Psoas muscle (tissue), 8 donors: ENCODE results near the gene SCUBE3. TPM values are rescaled to one million over a fixed set of nuclear protein-coding genes. Genes with fewer than 3 reads are reported as not detected.

Source experiments
- ATAC-seq, 4 donors: fragments of 200-7000 bp; cut with Tn5 transposase; one replicate each; pipeline ENCODE4 v1.9.1; 2020; ENCODE audit warnings: moderate library complexity in 3 of 4, mild to moderate bottlenecking in 2 of 4
- DNase-seq, 2 donors: peaks; one replicate each; pipeline ENCODE4 v3.0.0-alpha.2; 2020
- H3K27ac ChIP-seq: fragments of 200-600 bp; one replicate; pipeline ENCODE4 v1.8.0; 2022
- H3K27me3 ChIP-seq, 3 donors: fragments of 200-600 bp in 1 of 3; one replicate each; pipeline versions ENCODE4 v1.6.1 to v1.8.0; 2013 to 2022; ENCODE audit warnings: low read length in 2 of 3, mild to moderate bottlenecking in 2 of 3, moderate library complexity in 1 of 3; ENCODE audit not compliant: insufficient read depth in 3 of 3
- H3K36me3 ChIP-seq, 2 donors: fragments of 200-600 bp in 1 of 2; one replicate each; pipeline versions ENCODE4 v1.6.1 to v1.8.0; 2013 to 2022; ENCODE audit warnings: low read depth in 1 of 2, mild to moderate bottlenecking in 1 of 2, moderate library complexity in 1 of 2; ENCODE audit not compliant: insufficient read depth in 1 of 2
- H3K4me1 ChIP-seq: fragments of 200-600 bp; one replicate; pipeline ENCODE4 v1.8.0; 2022
- H3K4me3 ChIP-seq: fragments of 200-600 bp; one replicate; pipeline ENCODE4 v1.8.0; 2022; ENCODE audit warnings: mild to moderate bottlenecking
- H3K9me3 ChIP-seq: fragments of 200-600 bp; one replicate; pipeline ENCODE4 v1.8.0; 2022
- CTCF ChIP-seq: fragments of 200-600 bp; IDR thresholded peaks from one replicate; pipeline ENCODE4 v1.8.0; 2022; ENCODE audit warnings: antibody characterized with exemption
- WGBS, 3 donors: extraction: QIAGEN DNeasy Blood & Tissue Kit; methylation state at CpG; one replicate each; pipeline versions ENCODE4 v1.1.6 to v1.1.7; 2013; 5-methylcytosine and 5-hydroxymethylcytosine counted together
- intact Hi-C, 2 donors: fragments of 100-400 bp; cut with DNase I; formaldehyde crosslinking; loops; one replicate each; pipeline versions ENCODE4 v1.11.0 to v1.14.2; 2022
- polyA plus RNA-seq, 3 donors: library from polyadenylated mRNA; stranded (reverse); fragments of 200-250 nt; gene quantifications; one replicate each; pipeline ENCODE4 v1.2.3, GENCODE V29; 2013
- total RNA-seq, 4 donors: library from RNA; stranded (reverse); fragmentation: NEBNext Ultra II Directional in 2 of 4; extraction: Animal tissue kit (Norgen Biotek cat#: 25700) in 2 of 4; gene quantifications; one replicate each; pipeline versions ENCODE4 v1.2.1 to v1.2.4, GENCODE V29; 2021 to 2023
- donor health status: healthy with polysubstance abuse.
- donor health status: DM: no; HTN: no; CAD: no; lungs with moderate emphysema.
- donor health status: Bipolar disorder and iron deficiency.
- donor health status: healthy.
- donor health status: DM: yes; HTN: yes; CAD: no.
- donor health status: DM: no; HTN: no; CAD: no.
- donor health status: DM: no; HTN: no; CAD: no.
- donor health status: DM: yes; HTN: yes; CAD: no.

Gene SCUBE3
- total and polyA plus RNA-seq, 7 donors: 0.01 to 0.21 (median 0.04) TPM; not detected in 2

GRCh38 chr6:35243386-35243958 is 29.7 kb downstream of the SCUBE3 start:
- 83 to 88% (median 84%) methylated on average over 16 to 17 of the region's 17 CpGs for WGBS, 3 donors
- no peak overlapping the region for H3K27ac ChIP-seq
- intact Hi-C loops: loop anchor here in 1 of 2 donors (5.0 kb wide), 2 partner anchors 96 to 261 kb away; no protein-coding TSS in a partner anchor

GRCh38 chr6:35244551-35244950 is 30.8 kb downstream of the SCUBE3 start:
- no peak for DNase-seq
- ATAC-seq: no peak
- no peaks in the 10 kb centered on the region for H3K9me3 ChIP-seq
- 95 to 97% (median 97%) methylated on average over 7 of the region's 7 CpGs for WGBS, 3 donors
- H3K27ac ChIP-seq: no peak overlapping the region
- peaks cover 15% of the 10 kb centered on the region for H3K4me1 ChIP-seq
- TF ChIP-seq CTCF: no peak
- H3K36me3 ChIP-seq: peaks cover 0 to 8% of the 10 kb centered on the region in 2 donors
- no peak overlapping the region for H3K4me3 ChIP-seq
- no peaks in the 10 kb centered on the region for H3K27me3 ChIP-seq
- intact Hi-C loops: loop anchor here in 1 of 2 donors (5.0 kb wide), 2 partner anchors 97 to 262 kb away; no protein-coding TSS in a partner anchor

More at GRCh38 chr6:35243386-35243958, 29.7 kb downstream of the SCUBE3 start:
- DNase-seq (no peak), ATAC-seq (peak in 1 of 4 donors; percentile 18)
- no peaks in the 10 kb centered on the region for H3K27me3 ChIP-seq
- peaks cover 0 to 8% of the 10 kb centered on the region in 2 donors for H3K36me3 ChIP-seq
- no peak for TF ChIP-seq CTCF
- H3K4me3 ChIP-seq: no peak overlapping the region
- H3K4me1 ChIP-seq: peaks cover 4% of the 10 kb centered on the region
- H3K9me3 ChIP-seq: no peaks in the 10 kb centered on the region

- intact Hi-C loops: no loop called here
- peaks cover 19% of the 10 kb centered on the region for H3K4me1 ChIP-seq
- 85 to 93% (median 89%) methylated on average over 2 of the region's 2 CpGs for WGBS, 3 donors
These were observed 34.0 kb downstream of the SCUBE3 start for GRCh38 chr6:35247642-35248231.

DNA sequence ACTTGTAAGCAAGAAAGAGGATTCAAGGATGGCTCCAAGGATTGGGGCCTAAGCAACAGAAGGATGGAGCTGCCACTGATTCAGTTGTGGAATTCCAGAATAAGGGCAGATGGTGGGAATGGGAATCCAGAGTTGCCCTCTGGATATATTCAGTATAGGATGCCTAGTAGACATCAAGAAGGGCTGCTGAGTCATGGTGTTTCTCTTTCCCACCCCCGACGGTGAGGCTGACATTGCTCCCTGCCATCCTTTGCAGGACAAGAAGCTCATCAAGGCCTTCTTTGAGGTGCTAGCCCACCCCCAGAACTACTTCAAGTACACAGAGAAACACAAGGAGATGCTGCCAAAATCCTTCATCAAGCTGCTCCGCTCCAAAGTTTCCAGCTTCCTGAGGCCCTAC is 34.5 kb downstream of the SCUBE3 start:
- Histone ChIP-seq H3K4me1 (peaks cover 19% of the 10 kb centered on the region), H3K27ac (no peak overlapping the region), H3K9me3 (no peaks in the 10 kb centered on the region), H3K4me3 (no peak overlapping the region), H3K36me3 (peaks cover 0 to 8% of the 10 kb centered on the region in 2 donors), H3K27me3 (no peaks in the 10 kb centered on the region)
- ATAC-seq (no peak), DNase-seq (no peak)
- WGBS, 3 donors: 54 to 74% (median 56%) methylated on average over 3 of the region's 3 CpGs
- intact Hi-C loops: no loop called here
- TF ChIP-seq CTCF: no peak

More at GRCh38 chr6:35247642-35248231, 34.0 kb downstream of the SCUBE3 start:
- DNase-seq (no peak), ATAC-seq (no peak)
- Histone ChIP-seq H3K27ac (no peak overlapping the region), H3K4me3 (no peak overlapping the region), H3K9me3 (no peaks in the 10 kb centered on the region), H3K27me3 (no peaks in the 10 kb centered on the region), H3K36me3 (peaks cover 0 to 8% of the 10 kb centered on the region in 2 donors)
- TF ChIP-seq CTCF: no peak
